ENCODE data around the gene COLEC12.

Gene COLEC12

GRCh38 chr18:445055-445454, 55.4 kb downstream of the COLEC12 start:
- TF ChIP-seq RARB (CRISPR knock-in tag; IDR thresholded peaks at IDR 0.05) (no peak), BACH2 (CRISPR knock-in tag; IDR thresholded peaks at IDR 0.05; ENCODE audit: borderline replicate concordance) (no peak), ESRRG (CRISPR knock-in tag; IDR thresholded peaks at IDR 0.05) (no peak), CREB5 (CRISPR knock-in tag; IDR thresholded peaks at IDR 0.05; ENCODE audit: low read depth) (no peak), ZC3H10 (CRISPR knock-in tag; IDR thresholded peaks at IDR 0.05) (no peak), PPARA (CRISPR knock-in tag; IDR thresholded peaks at IDR 0.05; ENCODE audit: borderline replicate concordance) (no peak), PATZ1 (CRISPR knock-in tag; IDR thresholded peaks at IDR 0.05; ENCODE audit: borderline replicate concordance) (no peak), SNAI2 (CRISPR knock-in tag; IDR thresholded peaks at IDR 0.05) (no peak), TSHZ2 (CRISPR knock-in tag; IDR thresholded peaks at IDR 0.05) (no peak), OSR1 (CRISPR knock-in tag; IDR thresholded peaks at IDR 0.05) (no peak), ZNF565 (CRISPR knock-in tag; conservative IDR thresholded peaks at IDR 0.05; ENCODE audit: low read depth) (no peak), CSDC2 (CRISPR knock-in tag; IDR thresholded peaks at IDR 0.05) (no peak), ZNF70 (CRISPR knock-in tag; IDR thresholded peaks at IDR 0.05) (no peak), ISL1 (CRISPR knock-in tag; IDR thresholded peaks at IDR 0.05) (no peak), ARNTL (CRISPR knock-in tag; IDR thresholded peaks at IDR 0.05; ENCODE audit: borderline replicate concordance, low read depth) (no peak), GLIS3 (CRISPR knock-in tag; IDR thresholded peaks at IDR 0.05) (no peak), TCF4 (CRISPR knock-in tag; IDR thresholded peaks at IDR 0.05; ENCODE audit: borderline replicate concordance) (no peak), CSRNP3 (CRISPR knock-in tag; IDR thresholded peaks at IDR 0.05) (no peak), TOX (CRISPR knock-in tag; IDR thresholded peaks at IDR 0.05; ENCODE audit: borderline replicate concordance) (no peak)
- ATAC-seq: no peak

- no peak for ATAC-seq
- TF ChIP-seq BACH2 (CRISPR knock-in tag; IDR thresholded peaks at IDR 0.05; ENCODE audit: borderline replicate concordance) (no peak), TOX (CRISPR knock-in tag; IDR thresholded peaks at IDR 0.05; ENCODE audit: borderline replicate concordance) (no peak), RARB (CRISPR knock-in tag; IDR thresholded peaks at IDR 0.05) (no peak), OSR1 (CRISPR knock-in tag; IDR thresholded peaks at IDR 0.05) (no peak), ZNF70 (CRISPR knock-in tag; IDR thresholded peaks at IDR 0.05) (no peak), TCF4 (CRISPR knock-in tag; IDR thresholded peaks at IDR 0.05; ENCODE audit: borderline replicate concordance) (no peak), ISL1 (CRISPR knock-in tag; IDR thresholded peaks at IDR 0.05) (no peak)
Measured at GRCh38 chr18:438571-438970, 61.9 kb downstream of the COLEC12 start.

- ATAC-seq: no peak
- TF ChIP-seq ZNF565 (CRISPR knock-in tag; conservative IDR thresholded peaks at IDR 0.05; ENCODE audit: low read depth): no peak
- TF ChIP-seq PATZ1 (CRISPR knock-in tag; IDR thresholded peaks at IDR 0.05; ENCODE audit: borderline replicate concordance): no peak
- TF ChIP-seq CSDC2 (CRISPR knock-in tag; IDR thresholded peaks at IDR 0.05): no peak
- TF ChIP-seq GLIS3 (CRISPR knock-in tag; IDR thresholded peaks at IDR 0.05): no peak
- TF ChIP-seq RARB (CRISPR knock-in tag; IDR thresholded peaks at IDR 0.05): no peak
- TF ChIP-seq TSHZ2 (CRISPR knock-in tag; IDR thresholded peaks at IDR 0.05): no peak
- no peak for TF ChIP-seq TOX (CRISPR knock-in tag; IDR thresholded peaks at IDR 0.05; ENCODE audit: borderline replicate concordance)
- no peak for TF ChIP-seq PPARA (CRISPR knock-in tag; IDR thresholded peaks at IDR 0.05; ENCODE audit: borderline replicate concordance)
- no peak for TF ChIP-seq ZC3H10 (CRISPR knock-in tag; IDR thresholded peaks at IDR 0.05)
- no peak for TF ChIP-seq ZNF8 (CRISPR knock-in tag; IDR thresholded peaks at IDR 0.05)
- TF ChIP-seq POU6F1 (CRISPR knock-in tag; IDR thresholded peaks at IDR 0.05; ENCODE audit: borderline replicate concordance, low read depth): no peak
- no peak for TF ChIP-seq CREB5 (CRISPR knock-in tag; IDR thresholded peaks at IDR 0.05; ENCODE audit: low read depth)
Measured at GRCh38 chr18:435940-436339, 64.6 kb downstream of the COLEC12 start.

All from SK-N-SH treated with all-trans-retinoic acid at 6 μM for 48 hours (cell line).